Stimulated activated CD8-positive, alpha-beta memory T cell treated with anti-CD3 and anti-CD28 coated beads, Interleukin-2, amount 100 ng/mL, for 1 hour (primary cell): Measurements from ENCODE around the gene ELL2.

Experiments used
- DNase-seq, 2 donors: peaks; one replicate each; pipeline ENCODE4 v3.0.0-alpha.2; 2020; ENCODE audit warnings: low read depth in 2 of 2

The ELL2 gene

GRCh38 chr5:95983509-95983908, 21.9 kb upstream of the ELL2 start:
- DNase-seq = no peak

GRCh38 chr5:95983080-95983479, 21.4 kb upstream of the ELL2 start:
- DNase-seq = no peak

GRCh38 chr5:95976606-95977005, 15.0 kb upstream of the ELL2 start:
- DNase-seq = no peak

GRCh38 chr5:95975703-95976102, 14.1 kb upstream of the ELL2 start:
- DNase-seq = no peak

GRCh38 chr5:95973793-95974325, 12.2 kb upstream of the ELL2 start:
- DNase-seq = no peak

- no peak for DNase-seq
Measured at GRCh38 chr5:95972196-95972595, 10.5 kb upstream of the ELL2 start.

- DNase-seq = no peak
Measured at GRCh38 chr5:95970359-95970704, 8.7 kb upstream of the ELL2 start.

- no peak for DNase-seq
Measured at GRCh38 chr5:95969651-95970358, 8.2 kb upstream of the ELL2 start.

GRCh38 chr5:95969055-95969454, 7.4 kb upstream of the ELL2 start:
- no peak for DNase-seq

- DNase-seq = no peak
Measured at GRCh38 chr5:95967236-95967635, 5.6 kb upstream of the ELL2 start.

GRCh38 chr5:95966005-95966404, 4.4 kb upstream of the ELL2 start:
- no peak for DNase-seq

GRCh38 chr5:95963650-95964410, 2.2 kb upstream of the ELL2 start:
- no peak for DNase-seq

GRCh38 chr5:95962785-95963184, 1.1 kb upstream of the ELL2 start:
- DNase-seq = no peak

- no peak for DNase-seq
Measured at GRCh38 chr5:95962475-95962773, 773 bp upstream of the ELL2 start.

- peak; percentile 44 to 57 for DNase-seq
Measured at GRCh38 chr5:95960667-95961616, 709 bp downstream of the ELL2 start.

GRCh38 chr5:95959888-95960666, 1.6 kb downstream of the ELL2 start:
- DNase-seq = no peak

GRCh38 chr5:95959051-95959887, 2.4 kb downstream of the ELL2 start:
- no peak for DNase-seq

- DNase-seq = no peak
Measured at GRCh38 chr5:95958310-95959014, 3.2 kb downstream of the ELL2 start.

- DNase-seq = no peak
Measured at GRCh38 chr5:95957561-95958203, 4.0 kb downstream of the ELL2 start.
